ENCODE measurements around the gene TMPRSS3.

DNA sequence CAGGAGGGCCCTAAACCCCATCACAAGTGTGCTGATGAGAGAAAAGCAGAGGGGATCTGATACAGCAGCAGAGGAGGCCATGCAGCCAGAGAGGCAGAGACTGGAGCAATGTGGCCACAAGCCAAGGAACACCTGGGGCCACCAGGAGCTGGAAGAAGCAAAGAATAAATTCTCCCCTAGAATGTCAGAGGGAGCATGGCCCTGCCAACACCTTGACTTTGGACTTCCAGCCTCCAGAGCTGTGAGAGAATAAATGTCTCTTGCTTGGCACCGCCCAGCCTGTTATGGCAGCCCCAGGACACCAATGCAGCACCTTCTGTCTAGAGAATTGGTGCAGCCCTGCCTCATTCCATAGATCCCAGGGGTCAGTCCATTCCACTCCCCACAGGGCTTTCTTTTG is 33.2 kb upstream of the TMPRSS3 start:
- TF ChIP-seq CTCF (IDR thresholded peaks at IDR 0.05) (no peak), POLR2A (IDR thresholded peaks at IDR 0.05) (no peak)

All from heart left ventricle (tissue), 13 donors.